Mesenteric fat pad (tissue), 1 donor: ENCODE results near the gene PDLIM3. TPM values are rescaled to one million over a fixed set of nuclear protein-coding genes. Genes with fewer than 3 reads are reported as not detected.
"Not testable (repeated sequence)": the region's sequence is repeated elsewhere in the genome, so short reads cannot be mapped to it uniquely, and the experiment has no call there.

ENCODE experiments used
- DNase-seq: peaks from one replicate; pipeline ENCODE4 v3.0.0-alpha.2; 2020; ENCODE audit warnings: low spot score
- total RNA-seq: library from RNA; stranded (reverse); fragmentation: NEBNext Ultra II Directional; extraction: Animal tissue kit (Norgen Biotek cat#: 25700); gene quantifications from one replicate; pipeline ENCODE4 v1.2.1, GENCODE V29; 2021
- donor health status: DM: yes; HTN: yes; CAD: no.

Gene PDLIM3
- total RNA-seq, 1 donor from 2014 or later, result 58.5 TPM

- DNase-seq, result no peak
Measured at GRCh38 chr4:185522451-185522850, 12.9 kb downstream of the PDLIM3 start.

- DNase-seq, result no peak
Measured at GRCh38 chr4:185520119-185520518, 15.2 kb downstream of the PDLIM3 start.

- no peak for DNase-seq
Measured at GRCh38 chr4:185518494-185518893, 16.8 kb downstream of the PDLIM3 start.

- DNase-seq, result no peak
Measured at GRCh38 chr4:185518069-185518468, 17.2 kb downstream of the PDLIM3 start.

GRCh38 chr4:185515248-185515647 is 20.1 kb downstream of the PDLIM3 start:
- no peak for DNase-seq

- no peak for DNase-seq
Measured at GRCh38 chr4:185514182-185514697, 21.1 kb downstream of the PDLIM3 start.

GRCh38 chr4:185513489-185514181 is 21.7 kb downstream of the PDLIM3 start:
- DNase-seq, result no peak

- DNase-seq, result no peak
Measured at GRCh38 chr4:185512516-185512915, 22.8 kb downstream of the PDLIM3 start.

- not testable (repeated sequence) for DNase-seq
Measured at GRCh38 chr4:185511243-185511642, 24.1 kb downstream of the PDLIM3 start.

- no peak for DNase-seq
Measured at GRCh38 chr4:185510806-185511205, 24.5 kb downstream of the PDLIM3 start.

GRCh38 chr4:185508181-185508580 is 27.1 kb downstream of the PDLIM3 start:
- DNase-seq, result no peak

- DNase-seq, result no peak
Measured at GRCh38 chr4:185506422-185506821, 28.9 kb downstream of the PDLIM3 start.

GRCh38 chr4:185504098-185505047 is 30.9 kb downstream of the PDLIM3 start:
- DNase-seq, result no peak

GRCh38 chr4:185502386-185502785 is 32.9 kb downstream of the PDLIM3 start:
- no peak for DNase-seq

GRCh38 chr4:185500576-185500975 is 34.7 kb downstream of the PDLIM3 start:
- no peak for DNase-seq

- no peak for DNase-seq
Measured at GRCh38 chr4:185500035-185500434, 35.3 kb downstream of the PDLIM3 start.

GRCh38 chr4:185488650-185489049 is 46.7 kb downstream of the PDLIM3 start:
- DNase-seq, result no peak

GRCh38 chr4:185481401-185481800 is 53.9 kb downstream of the PDLIM3 start:
- no peak for DNase-seq

- DNase-seq, result no peak
Measured at GRCh38 chr4:185480016-185480732, 55.1 kb downstream of the PDLIM3 start.

GRCh38 chr4:185479507-185479971 is 55.8 kb downstream of the PDLIM3 start:
- DNase-seq, result no peak

- DNase-seq, result no peak
Measured at GRCh38 chr4:185473247-185473646, 62.1 kb downstream of the PDLIM3 start.
